Nucleus accumbens (tissue), 56 donors: Measurements from ENCODE around the gene OR4K5.
"Not testable (repeated sequence)": the region's sequence is repeated elsewhere in the genome, so short reads cannot be mapped to it uniquely, and the experiment has no call there.

Experiments
- DNase-seq, 56 donors: peaks; one replicate each; lab custom pipeline; 2025; lab: John Stamatoyannopoulos, UW

Gene OR4K5, protein sequence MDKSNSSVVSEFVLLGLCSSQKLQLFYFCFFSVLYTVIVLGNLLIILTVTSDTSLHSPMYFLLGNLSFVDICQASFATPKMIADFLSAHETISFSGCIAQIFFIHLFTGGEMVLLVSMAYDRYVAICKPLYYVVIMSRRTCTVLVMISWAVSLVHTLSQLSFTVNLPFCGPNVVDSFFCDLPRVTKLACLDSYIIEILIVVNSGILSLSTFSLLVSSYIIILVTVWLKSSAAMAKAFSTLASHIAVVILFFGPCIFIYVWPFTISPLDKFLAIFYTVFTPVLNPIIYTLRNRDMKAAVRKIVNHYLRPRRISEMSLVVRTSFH

DNA sequence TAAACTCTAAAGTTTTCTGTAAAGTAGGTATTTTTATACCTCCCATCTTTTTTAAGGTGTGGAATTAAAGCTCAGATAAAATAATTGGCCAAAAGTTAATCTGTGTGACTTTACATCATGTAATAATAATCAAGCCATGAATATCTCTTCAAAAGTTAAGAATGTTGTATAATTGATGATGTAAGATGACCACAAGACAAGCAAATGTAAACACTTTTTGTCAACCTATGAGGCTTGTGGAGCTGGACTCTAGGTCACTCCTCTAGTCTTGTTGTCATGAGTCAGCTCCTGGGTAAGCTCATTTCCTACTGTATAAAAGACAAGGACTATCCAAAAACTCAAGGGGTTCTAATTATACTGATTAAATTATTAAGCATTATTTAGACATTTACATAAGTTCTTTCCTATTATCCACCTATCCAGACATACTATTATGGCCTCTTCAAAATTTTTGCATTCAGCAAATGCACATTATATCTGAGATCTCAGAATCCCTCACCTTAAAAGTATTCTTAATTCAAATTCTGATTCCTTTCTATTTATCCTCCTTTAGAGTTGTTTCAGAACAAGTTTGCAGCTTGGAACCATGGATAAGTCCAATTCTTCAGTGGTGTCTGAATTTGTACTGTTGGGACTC, at the start of gene OR4K5:
Gene OR4K5, plus strand, starts transcription at position 587 of the 637 bp plus-strand sequence. Its CDS starts 0 bp downstream, at position 587.
- no peak for DNase-seq

DNA sequence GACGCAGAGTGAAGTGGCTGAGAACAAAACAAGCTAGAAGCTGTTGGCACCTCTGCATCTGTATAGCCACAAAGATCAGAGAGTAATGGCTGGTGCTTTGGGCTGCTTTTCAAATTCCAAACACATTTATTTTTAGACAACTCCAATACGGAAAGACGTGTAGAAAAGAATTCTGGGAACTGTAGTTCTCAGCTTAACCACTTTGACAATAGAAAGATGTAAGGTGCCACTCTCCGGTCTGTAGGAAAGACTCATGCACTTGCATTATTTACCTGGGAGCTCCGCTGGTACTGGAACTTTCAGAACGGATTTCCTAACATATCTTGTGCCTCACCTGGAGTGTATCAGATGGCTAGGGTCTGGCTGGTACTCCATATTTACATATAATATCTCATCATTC, 47.2 kb upstream of the OR4K5 start:
- DNase-seq = no peak

DNA sequence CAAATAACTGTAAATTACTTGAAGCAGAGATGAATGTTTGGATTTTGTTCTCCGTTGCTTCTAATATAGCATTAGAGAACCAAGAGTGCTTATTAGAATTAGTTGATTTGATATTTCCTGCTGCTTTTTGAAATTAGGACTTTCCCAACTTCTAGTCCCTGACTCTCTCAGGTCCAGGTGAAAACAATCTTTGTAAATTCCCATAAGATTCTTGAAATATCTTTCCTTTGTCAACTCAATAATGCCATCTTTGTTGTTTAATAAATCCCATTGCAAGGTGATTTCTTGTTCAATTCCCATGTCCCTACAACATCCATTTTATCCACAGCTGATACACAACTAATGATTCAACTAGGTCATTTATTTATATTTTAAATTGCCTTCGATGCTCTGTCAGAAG, 45.6 kb upstream of the OR4K5 start, which contains the start of gene OR4K2:
Gene OR4K2, plus strand, starts transcription at position 301 of the 400 bp plus-strand sequence. CDS start 1,126 bp downstream, outside the sequence.
- DNase-seq = no peak

DNA sequence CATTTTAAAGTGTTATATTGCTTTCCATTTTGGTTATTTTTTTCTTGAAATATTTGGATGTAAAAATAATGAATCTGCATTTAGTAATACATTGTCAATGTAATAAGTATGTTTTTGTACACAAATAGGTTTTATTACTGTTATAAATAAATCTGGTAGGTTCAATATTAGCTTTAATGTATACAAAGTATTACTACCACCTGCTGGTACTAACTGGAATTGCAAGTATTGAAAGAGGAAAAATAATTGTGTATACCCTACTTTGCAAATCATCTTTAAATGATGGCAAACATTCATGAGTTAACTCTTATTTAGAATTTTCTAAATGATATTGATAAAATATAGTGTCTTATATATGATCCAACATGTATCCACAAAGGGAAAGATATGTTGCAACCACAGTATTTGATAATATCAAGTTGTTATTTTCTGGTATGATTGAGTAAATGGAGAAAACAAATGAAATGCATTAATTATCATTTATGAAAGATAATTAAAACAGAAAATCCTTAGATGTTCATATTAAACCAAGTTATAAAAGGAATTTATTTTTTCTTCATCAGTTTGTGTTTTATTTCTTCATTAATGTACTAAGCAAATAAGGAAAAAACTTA, 42.3 kb upstream of the OR4K5 start:
- DNase-seq = no peak

DNA sequence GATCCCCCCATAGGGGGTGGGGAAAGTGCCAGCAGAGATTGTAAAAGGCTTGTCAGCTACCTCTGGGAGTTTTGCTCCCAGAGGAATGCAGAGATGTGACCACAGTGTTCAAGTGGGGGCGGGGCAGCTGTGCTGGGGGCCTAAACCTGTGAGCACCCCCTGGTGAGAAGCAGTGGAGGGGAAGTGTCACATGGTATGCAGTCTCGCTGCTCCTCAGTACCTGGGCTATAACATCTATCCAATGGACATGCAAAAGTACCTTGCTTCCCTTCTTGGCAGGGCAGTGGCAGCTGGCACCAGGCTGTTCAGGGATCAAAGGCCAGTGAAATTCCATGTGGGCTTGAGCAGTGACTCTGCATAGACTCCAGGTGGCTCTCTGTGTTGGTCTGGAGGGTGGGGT, 25.1 kb upstream of the OR4K5 start:
- no peak for DNase-seq

DNA sequence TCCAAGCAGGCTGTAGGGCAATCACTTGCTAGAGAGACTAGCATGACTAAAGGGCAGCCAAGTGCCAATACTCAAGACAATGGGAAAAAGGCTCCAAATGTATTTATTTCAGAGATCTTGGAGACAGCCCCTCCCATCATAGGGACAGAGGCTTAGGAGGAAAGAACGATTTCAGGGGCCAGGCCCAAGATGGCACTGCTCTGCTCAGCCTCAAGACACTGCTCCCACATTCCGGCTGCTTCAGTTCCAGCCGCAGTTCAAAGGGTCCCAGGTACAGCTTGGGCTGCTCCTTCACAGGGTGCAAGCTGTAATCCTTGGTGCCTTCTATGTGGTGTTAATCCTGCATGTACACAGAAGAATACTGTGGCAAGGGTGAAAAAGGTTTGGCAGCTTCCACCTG, 19.4 kb upstream of the OR4K5 start:
- DNase-seq = no peak

DNA sequence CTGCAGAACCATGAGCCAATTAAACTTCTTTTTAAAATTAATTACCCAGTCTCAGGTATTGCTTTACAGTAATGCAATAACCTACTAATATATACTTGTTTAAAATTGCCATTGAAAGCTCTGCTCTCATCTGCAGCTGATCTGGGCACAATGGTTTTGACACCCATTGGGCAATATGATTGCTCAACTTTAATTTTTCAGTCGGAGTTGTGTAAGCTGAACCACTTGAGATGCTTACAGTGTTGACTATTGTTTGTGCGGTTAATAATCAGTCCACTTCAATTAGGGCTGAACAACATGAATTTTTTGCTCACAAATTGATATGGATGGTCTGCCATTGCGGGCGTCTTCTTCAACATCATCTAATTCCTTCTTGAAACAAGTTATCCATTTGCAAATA, 18.0 kb upstream of the OR4K5 start:
- no peak for DNase-seq

DNA sequence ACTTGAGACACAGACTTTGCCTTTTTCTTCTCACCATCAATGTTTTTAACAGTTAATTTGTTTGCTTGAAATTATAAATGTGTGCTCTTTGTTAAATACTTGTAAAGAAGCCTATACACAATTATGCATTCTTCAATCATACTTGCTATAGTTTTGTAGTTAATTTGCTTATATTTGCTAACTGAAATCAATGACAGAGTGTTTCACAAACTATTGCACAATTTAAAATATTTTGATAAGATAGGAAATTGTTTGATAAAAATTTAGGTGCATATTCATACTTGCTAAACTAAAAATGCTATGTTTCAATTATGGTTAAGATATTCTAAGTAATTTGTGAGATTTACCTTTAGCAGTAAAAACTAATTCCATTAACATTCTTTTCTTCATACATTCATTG, 13.7 kb upstream of the OR4K5 start:
- DNase-seq = no peak

DNA sequence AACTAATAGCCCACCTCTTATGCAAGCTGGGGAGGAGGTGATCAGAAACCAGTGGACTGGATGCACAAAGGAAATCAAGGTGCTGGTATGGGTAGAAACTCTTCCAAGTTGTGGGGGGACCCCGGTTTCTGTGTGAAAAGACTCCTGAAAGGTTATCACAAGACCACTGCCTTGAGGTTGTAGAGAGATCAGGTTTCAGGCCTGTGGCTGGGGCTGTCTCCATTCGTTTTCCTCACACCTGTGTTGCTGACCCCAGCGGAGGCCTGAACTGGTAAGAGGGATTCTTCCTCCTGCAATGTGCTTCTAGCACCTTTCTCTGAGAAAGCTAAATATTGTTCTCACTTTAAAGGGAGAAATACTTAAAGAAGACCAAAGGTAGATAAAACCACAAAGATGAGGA, 9.3 kb upstream of the OR4K5 start:
- DNase-seq = no peak

DNA sequence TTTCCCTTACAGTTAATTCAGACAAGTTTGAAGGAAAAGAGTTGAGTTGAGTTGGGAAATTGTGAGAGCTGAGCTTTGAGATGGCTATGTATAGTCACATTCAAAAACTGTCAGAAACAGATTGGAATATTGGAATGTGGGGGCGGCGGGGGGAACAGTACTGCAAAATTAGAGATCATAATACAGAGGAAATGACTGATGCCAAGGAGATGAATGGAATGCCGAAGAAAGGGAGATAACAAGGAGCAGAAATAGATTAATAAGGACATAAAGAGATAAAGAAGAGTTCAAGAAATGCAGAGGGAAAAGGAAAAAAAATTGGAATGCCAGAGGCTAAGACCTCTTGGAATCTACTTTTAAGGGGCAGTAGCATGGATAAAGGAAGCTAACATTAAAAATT, 3.2 kb upstream of the OR4K5 start:
- DNase-seq = no peak

DNA sequence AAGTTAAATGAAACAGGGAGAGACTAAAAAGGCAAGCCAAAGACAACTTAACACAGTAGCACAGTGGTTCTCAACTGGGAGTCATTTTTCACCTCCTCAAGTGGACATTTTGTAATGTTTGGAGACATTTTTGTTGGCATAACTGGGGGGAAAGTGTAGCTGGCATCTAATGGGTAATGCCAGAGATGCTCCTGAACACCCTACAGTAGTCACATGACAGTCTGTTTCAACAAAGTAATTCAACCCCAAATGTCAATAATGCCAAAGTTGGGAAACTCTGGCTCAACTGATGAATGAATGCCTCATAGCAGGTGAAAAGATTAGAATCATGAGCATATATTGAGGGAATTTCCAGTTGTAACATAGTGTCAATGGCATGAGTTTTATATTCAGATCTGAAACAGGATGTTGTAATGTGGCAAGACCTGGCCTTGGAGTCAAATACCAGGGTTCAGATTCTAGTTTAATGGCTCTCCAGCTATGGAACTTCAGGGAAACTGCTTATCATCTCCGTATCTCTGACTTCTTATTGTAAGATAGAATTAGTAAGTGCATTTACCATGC, 2.4 kb upstream of the OR4K5 start:
- DNase-seq = no peak

DNA sequence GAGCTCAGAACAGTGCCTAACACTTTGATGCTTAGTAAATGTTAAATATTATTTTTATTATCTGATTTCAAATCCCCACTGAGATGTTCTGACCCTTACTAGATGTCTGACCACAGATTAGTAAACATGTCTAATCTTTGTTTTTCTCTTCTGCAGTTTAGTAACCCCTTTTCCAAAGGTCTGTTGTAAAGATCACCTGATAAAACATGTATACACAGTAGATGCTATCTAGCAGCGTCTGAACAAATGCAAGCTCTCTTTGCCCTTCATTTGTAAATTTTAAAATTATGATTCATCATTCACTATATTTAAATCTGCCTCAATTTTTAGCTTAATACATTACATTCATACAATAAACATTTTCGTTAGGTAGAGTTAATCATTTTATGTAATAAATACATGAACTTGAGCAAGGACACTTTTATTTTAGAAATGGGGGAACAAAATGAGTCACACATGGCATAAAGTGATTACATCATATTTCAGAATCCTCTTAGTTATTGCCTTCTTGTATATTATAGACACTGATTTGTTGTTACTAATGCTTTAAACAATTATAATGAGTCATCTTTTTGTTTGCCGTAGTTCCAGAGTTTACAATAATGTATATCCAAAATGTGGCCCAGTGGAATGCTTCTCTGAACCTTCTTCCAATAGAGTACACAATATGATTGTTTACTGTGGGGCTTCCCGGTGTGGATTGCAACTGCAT, 1.7 kb upstream of the OR4K5 start:
- no peak for DNase-seq

DNA sequence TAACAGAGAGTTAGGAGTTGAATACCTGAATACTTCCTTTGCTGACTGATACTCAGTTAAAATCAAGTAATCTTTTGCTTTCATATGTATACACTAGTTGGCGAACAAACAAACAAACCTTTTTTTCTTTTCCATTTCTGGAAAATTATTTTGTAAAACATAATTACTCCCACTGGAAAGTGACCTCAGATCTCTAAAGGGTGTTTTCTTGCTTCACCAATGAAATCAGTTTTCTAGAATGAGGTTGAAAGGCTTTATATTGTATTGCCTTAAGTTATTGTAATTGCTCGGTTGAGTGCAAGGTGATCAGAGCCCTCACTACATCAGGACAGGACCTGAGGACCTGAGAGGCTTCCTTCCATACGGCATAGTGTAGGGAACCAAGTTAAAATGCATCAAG, 10.2 kb downstream of the OR4K5 start, which contains the start of gene OR4K1:
Gene OR4K1, plus strand, starts transcription at position 301 of the 400 bp plus-strand sequence. CDS start 4,750 bp downstream, outside the sequence.
- no peak for DNase-seq

DNA sequence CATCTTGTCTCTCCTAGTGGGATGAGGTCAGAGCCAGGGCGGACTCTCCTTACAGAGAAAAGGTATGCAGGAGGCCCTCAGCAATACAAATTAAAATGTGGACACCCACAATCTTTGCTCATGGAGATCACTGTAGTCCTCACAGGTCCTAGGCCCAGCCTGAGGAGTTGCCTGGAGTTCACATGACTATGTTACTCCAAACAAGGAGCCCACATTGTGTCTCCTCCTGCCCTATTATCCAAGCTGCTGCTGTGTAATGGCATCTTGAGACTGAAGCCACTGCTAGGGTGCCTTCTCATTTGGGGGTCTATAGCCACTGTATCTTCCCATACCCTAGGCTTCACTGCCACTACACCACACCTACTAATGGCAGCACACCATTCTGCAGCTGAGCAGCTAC, 21.3 kb downstream of the OR4K5 start:
- no peak for DNase-seq

DNA sequence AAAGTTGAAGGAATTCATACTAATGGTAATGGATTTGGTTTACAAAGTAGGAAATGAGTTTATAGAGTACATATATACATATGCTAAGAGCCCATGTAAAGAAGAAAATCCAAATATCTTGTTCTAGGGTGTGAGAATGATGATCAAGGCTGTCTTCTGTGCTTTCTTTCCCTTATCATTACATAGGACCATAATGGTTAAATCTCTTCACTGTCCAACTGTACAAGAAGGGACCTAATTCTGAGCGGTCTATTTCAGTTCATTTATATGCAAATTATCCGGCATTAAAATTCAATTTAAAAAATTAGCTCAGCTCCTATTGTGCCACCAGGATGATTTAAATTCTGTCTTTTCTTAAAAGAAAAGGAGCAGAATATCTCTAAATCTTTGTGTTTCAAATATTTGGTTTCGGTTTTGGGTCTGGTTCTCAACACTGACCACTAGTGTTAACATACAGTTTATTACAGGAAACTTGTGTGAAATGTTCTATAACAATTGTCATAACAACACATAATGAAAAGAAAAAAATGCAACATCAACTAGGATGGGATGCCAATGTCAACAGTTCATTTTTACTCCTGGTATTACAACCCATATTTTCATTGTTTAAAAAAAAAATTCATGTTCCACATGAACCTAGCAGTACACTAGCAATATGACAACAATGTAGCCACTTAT, 27.1 kb downstream of the OR4K5 start:
- no peak for DNase-seq

DNA sequence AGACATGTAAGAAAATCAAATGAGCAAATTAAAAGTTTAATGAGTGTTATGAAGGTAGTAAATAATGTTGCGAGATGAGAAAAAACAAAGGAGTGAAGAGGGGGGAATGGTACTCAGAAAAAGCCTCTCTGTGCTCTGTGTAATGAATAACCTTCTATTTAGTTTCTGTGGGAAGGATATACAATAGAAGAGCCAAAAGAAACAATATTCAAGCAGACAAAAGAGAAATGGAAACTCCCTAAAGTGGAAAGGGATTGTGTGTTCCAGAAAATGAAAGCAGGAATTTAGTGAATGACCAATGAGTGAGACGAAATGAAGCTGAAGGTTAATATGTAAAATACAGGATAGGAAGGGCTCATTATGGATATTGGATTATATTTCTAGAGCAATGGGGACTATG, 28.8 kb downstream of the OR4K5 start:
- no peak for DNase-seq

DNA sequence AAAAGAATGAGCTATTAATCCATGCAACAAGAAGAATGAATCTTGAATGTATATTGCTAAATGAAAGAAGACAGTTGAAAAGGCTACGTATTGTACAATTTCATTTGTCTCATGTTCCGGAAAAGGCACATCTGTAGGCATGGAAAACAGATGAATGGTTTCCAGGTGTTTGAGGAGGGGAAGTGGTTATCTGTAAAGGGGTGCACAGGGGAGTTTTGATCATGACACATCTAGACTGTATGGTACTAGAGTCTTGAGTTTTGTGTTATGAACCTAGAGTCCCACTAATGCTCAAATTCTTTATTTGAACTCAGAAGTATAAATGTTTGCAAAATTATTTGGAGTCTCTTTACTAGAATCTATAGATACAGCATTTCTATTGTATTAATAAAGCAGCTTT, 49.3 kb downstream of the OR4K5 start:
- not testable (repeated sequence) for DNase-seq
